K562 (cell line): ENCODE results near the gene GPR3. TPM values are rescaled to one million over a fixed set of nuclear protein-coding genes. Genes with fewer than 3 reads are reported as not detected.
A peak's percentile ranks its signal among the peaks of the same experiment; 100 is the strongest.

Experiments used
- ATAC-seq: fragments of 200-7000 bp; cut with Tn5 transposase; 3 replicates; pipeline ENCODE4 v1.9.1; 2020; ENCODE audit warnings: moderate library complexity
- BruUV-seq: library from RNA; stranded (reverse); fragments of 400-500 nt; replicated peaks from 2 replicates; lab custom pipeline; 2021; lab: Mats Ljungman, UMichigan
- CTCF ChIA-PET: fragments of 300-600 bp; formaldehyde crosslinking; extraction: SDS; loops from one replicate; lab custom pipeline; 2021; ENCODE audit warnings: low intra/inter-chr PET ratio; lab: Yijun Ruan, JAX
- POLR2A ChIA-PET: fragments of 300-600, 350-650 bp; sonication (Branson Sonifier 250); formaldehyde crosslinking; extraction: SDS; loops from one replicate; lab custom pipeline; 2021; ENCODE audit warnings: antibody characterized with exemption, inconsistent platforms; lab: Yijun Ruan, JAX
- DNase-seq, 4 experiments: peaks; one replicate each; pipeline versions ENCODE4 v3.0.0 to v3.0.0-alpha.2; 2011 to 2018; ENCODE audit warnings: low spot score in 3 of 4, mixed read lengths in 3 of 4; ENCODE audit errors: extremely low read depth in 1 of 4
- FAIRE-seq: peaks from 2 replicates; lab custom pipeline; 2011; peaks lifted over from hg19 to GRCh38; lab: Jason Lieb, UNC
- H2AFZ ChIP-seq: 2 replicates; pipeline ENCODE4 v1.6.0; 2011; ENCODE audit warnings: low read depth, low read length, control low read depth, inconsistent platforms
- H3K27ac ChIP-seq: fragments of 200-600 bp; 3 replicates; pipeline ENCODE4 v1.8.0; 2011; ENCODE audit warnings: low read depth, mild to moderate bottlenecking, control low read depth, inconsistent platforms, low read length, moderate library complexity, mixed read lengths; ENCODE audit errors: extremely low read depth
- H3K27me3 ChIP-seq, 2 experiments: fragments of 300-600 bp in 1 of 2; 2 replicates in 1 of 2; 3 replicates in 1 of 2; pipeline versions ENCODE4 v1.6.0 to v1.8.0; 2011; ENCODE audit warnings: inconsistent platforms in 2 of 2, low read length in 2 of 2, mild to moderate bottlenecking in 1 of 2, mixed read lengths in 1 of 2, moderate library complexity in 1 of 2; ENCODE audit not compliant: control insufficient read depth in 2 of 2, insufficient read depth in 2 of 2
- H3K36me3 ChIP-seq: fragments of 300-600 bp; 3 replicates; pipeline ENCODE4 v1.8.0; 2011; ENCODE audit warnings: mild to moderate bottlenecking, low read length, inconsistent platforms; ENCODE audit not compliant: control insufficient read depth, insufficient read depth
- H3K4me1 ChIP-seq, 2 experiments: fragments of 200-600 bp in 1 of 2; replicated peaks in 1 of 2; 2 replicates in 1 of 2; 3 replicates in 1 of 2; pipeline versions ENCODE4 v1.5.1 to v1.8.0; 2011; ENCODE audit warnings: inconsistent platforms in 2 of 2, low read length in 2 of 2, mild to moderate bottlenecking in 1 of 2, mixed read lengths in 1 of 2, moderate library complexity in 1 of 2; ENCODE audit not compliant: control insufficient read depth in 2 of 2, insufficient read depth in 2 of 2
- H3K4me2 ChIP-seq: 2 replicates; pipeline ENCODE4 v1.6.1; 2011; ENCODE audit warnings: low read length, control low read depth, inconsistent platforms, mixed read lengths; ENCODE audit not compliant: insufficient read depth
- H3K4me3 ChIP-seq: fragments of 200-600 bp; sonication (generic), shearing (Covaris generic); 2 replicates; pipeline ENCODE4 v1.5.1; 2016; ENCODE audit warnings: control low read depth, inconsistent platforms
- H3K79me2 ChIP-seq: fragments of 200-600 bp; 3 replicates; pipeline ENCODE4 v1.8.0; 2011; ENCODE audit warnings: low read length, inconsistent platforms; ENCODE audit not compliant: control insufficient read depth, insufficient read depth
- H3K9ac ChIP-seq, 2 experiments: 2 replicates each; pipeline versions ENCODE4 v1.6.0 to v1.6.1; 2011; ENCODE audit warnings: low read depth in 2 of 2, low read length in 2 of 2, control low read depth in 1 of 2, inconsistent platforms in 1 of 2, mild to moderate bottlenecking in 1 of 2, mixed read lengths in 1 of 2; ENCODE audit not compliant: insufficient read depth in 1 of 2
- H3K9me1 ChIP-seq: one replicate; pipeline ENCODE4 v1.6.0; 2011; ENCODE audit warnings: inconsistent platforms, mild to moderate bottlenecking, low read length, moderate library complexity; ENCODE audit not compliant: control insufficient read depth, insufficient read depth
- H3K9me3 ChIP-seq: replicated peaks from 2 replicates; pipeline ENCODE4 v1.5.1; 2011; ENCODE audit warnings: low read depth, low read length, inconsistent platforms; ENCODE audit not compliant: control insufficient read depth, insufficient read depth
- H4K20me1 ChIP-seq: replicated peaks from 2 replicates; pipeline ENCODE4 v1.6.1; 2011; ENCODE audit warnings: low read length, inconsistent platforms, mixed read lengths; ENCODE audit not compliant: control insufficient read depth, insufficient read depth
- POLR2B ChIP-seq: fragments of 450-650 bp; IDR thresholded peaks from 2 replicates; pipeline ENCODE4 v1.6.1; 2018; ENCODE audit warnings: low read depth; ENCODE audit not compliant: partially characterized antibody
- SNIP1 ChIP-seq: fragments of 450-650 bp; IDR thresholded peaks from 2 replicates; pipeline ENCODE4 v1.7.1; 2017; ENCODE audit warnings: low read depth, mild to moderate bottlenecking
- TBP ChIP-seq: optimal IDR thresholded peaks from 2 replicates; pipeline ENCODE3; 2011; ENCODE audit warnings: low read depth, low read length, improper control_type of control experiment
- TRIM24 ChIP-seq, 2 experiments: fragments of 450-650 bp; IDR thresholded peaks; 2 replicates each; pipeline ENCODE4 v1.6.1; 2016
- ZEB2 ChIP-seq: fragments of 450-650 bp; IDR thresholded peaks from 2 replicates; pipeline ENCODE4 v1.6.1; 2016
- ZNF175 ChIP-seq: fragments of 200-800 bp; sonication (Bioruptor generic); IDR thresholded peaks from 2 replicates; pipeline ENCODE4 v1.6.1; 2016; ENCODE audit warnings: low read depth, mild to moderate bottlenecking, missing genetic modification characterization, missing compliant biosample characterization
- ZNF239 ChIP-seq: fragments of 250-450 bp; sonication (Bioruptor Pico); IDR thresholded peaks from 2 replicates; pipeline ENCODE4 v1.4.0; 2020; ENCODE audit warnings: mild to moderate bottlenecking
- WGBS: fragments of 100-300 bp; shearing (Covaris generic); methylation state at CpG from one replicate; pipeline ENCODE4 v1.1.6; 2016; ENCODE audit warnings: low coverage, mixed read lengths; ENCODE audit not compliant: insufficient coverage; ENCODE audit errors: missing lambda C conversion rate; 5-methylcytosine and 5-hydroxymethylcytosine counted together
- in situ Hi-C: fragments of 300-500 bp; cut with MboI; formaldehyde crosslinking; loops from 4 replicates; pipeline ENCODE4 v1.15.0; 2018; ENCODE audit warnings: inconsistent platforms, mixed read lengths
- intact Hi-C: fragments of 100-400 bp; cut with micrococcal nuclease; formaldehyde crosslinking; loops from 2 replicates; pipeline ENCODE4 v1.14.2; 2022
- polyA plus RNA-seq, 8 experiments: library from polyadenylated mRNA; depleted of rRNA in 4 of 8; stranded (reverse) in 5 of 8; unstranded in 3 of 8; fragments of >200 nt; fragmentation: Nextera tagmentation in 2 of 8; fragmentation: Illumina TruSeq in 1 of 8; extraction: Ambion mirVana in 2 of 8; extraction: Trizol in 1 of 8; gene quantifications; 2 replicates each; pipeline versions ENCODE4 v1.2.1 to v1.2.3, GENCODE V29; 2011 to 2014; ENCODE audit warnings: inconsistent platforms in 1 of 8, missing spikeins in 1 of 8
- total RNA-seq, 7 experiments: library from RNA; depleted of rRNA in 6 of 7; stranded (reverse); fragments of >200 nt in 6 of 7; fragmentation: Illumina TruSeq in 2 of 7; extraction: Trizol in 2 of 7; gene quantifications; 2 replicates each; pipeline versions ENCODE4 v1.2.1 to v1.2.3, GENCODE V29; 2011 to 2021; ENCODE audit warnings: low replicate concordance in 1 of 7
- TF ChIP-seq, protein P1 (sequence below): sonication (generic); formaldehyde crosslinking; IDR thresholded peaks from 2 replicates; pipeline ENCODE4 v1.8.0; 2022; ENCODE audit warnings: missing genetic modification reagents, mild to moderate bottlenecking, borderline replicate concordance
- TF ChIP-seq, protein P2 (sequence below): fragments of 450-650 bp; IDR thresholded peaks from 2 replicates; pipeline ENCODE4 v1.6.1; 2017; ENCODE audit warnings: mild to moderate bottlenecking, moderate library complexity

Gene GPR3
- total and polyA plus RNA-seq, 9 of the 15 experiments (the other 6 are each of a cell fraction or from before 2014, with no cell fraction given) = 0.24 to 11.5 (median 3.7) TPM

DNA sequence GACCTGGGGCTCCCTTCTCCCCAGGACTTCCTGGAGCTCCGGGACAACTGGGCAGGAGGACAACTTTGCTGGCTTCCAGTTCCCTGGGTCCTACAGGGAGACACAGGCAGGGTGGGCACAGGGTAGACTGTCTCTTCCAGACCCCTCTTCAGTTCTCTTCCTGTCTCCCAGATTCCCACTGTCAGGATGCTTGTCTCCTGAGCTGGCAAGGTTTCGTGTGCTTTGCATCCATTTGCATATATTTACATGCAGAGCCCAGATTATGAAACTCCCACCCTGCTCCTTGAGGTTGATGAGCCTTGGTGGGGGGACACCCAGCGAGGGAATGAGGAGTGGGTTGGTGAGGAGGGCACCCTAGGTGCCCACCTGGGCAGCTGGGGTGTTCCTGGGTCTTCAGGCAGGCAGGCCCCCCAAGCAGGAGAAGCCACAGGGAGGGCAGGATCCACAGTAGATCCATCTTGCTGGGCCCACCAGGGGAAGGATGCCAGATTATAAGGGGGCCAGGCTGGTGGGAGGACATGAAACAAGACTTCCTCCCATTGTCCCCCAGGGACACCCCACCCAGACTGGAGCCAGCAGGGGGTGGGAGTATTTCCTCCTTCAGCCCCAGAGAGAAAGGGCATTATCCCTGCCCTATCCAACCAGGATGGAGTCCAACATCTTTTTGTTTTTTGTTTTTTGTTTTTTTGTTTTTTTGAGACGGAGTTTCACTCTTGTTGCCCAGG lies 17.9 kb upstream of the GPR3 start, which contains the start of gene FCN3:
Gene FCN3, minus strand, starts transcription at position 463 of the 725 bp plus-strand sequence. Its CDS starts 6 bp downstream, at position 457.
- 27% methylated on average over 4 of the region's 4 CpGs for WGBS
- ChIA-PET CTCF (no interaction called here), POLR2A (interaction anchor here (1.2 kb wide), 1 partner anchor 9 kb away, joined by 5 read pairs; no protein-coding TSS in a partner anchor)
- peak within 1 kb of the TSS in 1 of 2 experiments; percentile 38; a peak in 1 of 4 replicates for H3K9ac ChIP-seq
- no peak within 1 kb of the TSS for H3K4me2 ChIP-seq
- H3K36me3 ChIP-seq = no peaks in the 10 kb centered on the region
- DNase-seq (no peak), ATAC-seq (no peak), FAIRE-seq (no peak)
- no peak within 1 kb of the TSS for H3K27ac ChIP-seq
- in situ Hi-C loops (no loop called here), intact Hi-C loops (loop anchor here (5.0 kb wide), 1 partner anchor 72 kb away; no protein-coding TSS in a partner anchor)
- no peak for TF ChIP-seq ZEB2
- H2AFZ ChIP-seq = no peak within 1 kb of the TSS
- no peaks in the 10 kb centered on the region for H3K79me2 ChIP-seq
- peaks cover 4 to 29% of the 10 kb centered on the region in 2 experiments; a peak in 4 of 5 replicates for H3K4me1 ChIP-seq
- no peaks in the 10 kb centered on the region for H4K20me1 ChIP-seq
- H3K9me1 ChIP-seq = no peaks in the 10 kb centered on the region
- no peaks in the 10 kb centered on the region for H3K9me3 ChIP-seq
- BruUV-seq = no TSS peak
- H3K27me3 ChIP-seq = no peaks in the 10 kb centered on the region
- H3K4me3 ChIP-seq = no peak within 1 kb of the TSS

DNA sequence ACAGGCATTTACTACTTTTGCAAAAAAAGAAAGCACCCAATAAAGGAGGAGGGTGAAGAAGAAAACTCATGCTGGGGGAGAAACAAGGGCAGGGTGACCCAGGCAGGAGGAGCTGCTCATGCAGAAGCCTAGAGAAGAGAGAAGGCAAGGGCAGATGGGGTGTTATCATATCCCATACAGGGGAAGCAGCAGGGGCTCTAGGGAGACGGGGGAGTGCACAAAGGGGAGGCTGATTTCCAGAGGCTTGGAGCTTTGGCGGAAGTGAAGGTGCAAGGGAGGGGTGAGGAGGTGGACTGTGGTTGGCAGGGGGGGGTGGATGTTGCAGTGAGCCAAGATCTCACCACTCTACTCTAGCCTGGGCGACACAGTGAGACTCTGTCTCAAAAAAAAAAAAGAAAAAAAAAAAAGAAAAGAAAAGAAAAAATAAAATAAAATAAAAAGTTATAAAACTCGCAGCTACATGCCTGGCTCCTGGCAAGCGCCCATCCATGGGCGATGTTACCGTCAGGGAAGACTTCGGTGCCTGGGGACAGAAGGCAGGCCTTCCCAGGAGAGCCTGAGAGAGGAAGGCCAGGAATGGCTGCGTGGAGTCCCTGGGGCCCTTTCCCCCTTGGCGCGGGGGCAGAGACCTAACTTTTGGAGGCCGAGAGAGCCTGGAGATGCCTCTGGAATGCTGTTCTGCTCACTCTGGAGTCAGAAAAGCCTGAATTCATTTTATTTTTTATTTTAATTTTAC lies 14.5 kb upstream of the GPR3 start:
- Histone ChIP-seq H3K27ac (no peak overlapping the region), H3K9ac (peak overlapping the region in 1 of 2 experiments; percentile 85; a peak in 2 of 4 replicates), H3K27me3 (no peaks in the 10 kb centered on the region), H4K20me1 (no peaks in the 10 kb centered on the region; the same call in 1 of the 2 replicates), H3K36me3 (no peaks in the 10 kb centered on the region), H3K9me3 (no peaks in the 10 kb centered on the region), H3K79me2 (no peaks in the 10 kb centered on the region), H3K4me1 (peaks cover 4 to 37% of the 10 kb centered on the region in 2 experiments; a peak in 4 of 5 replicates), H3K9me1 (no peaks in the 10 kb centered on the region), H2AFZ (peak overlapping the region; percentile 20), H3K4me2 (no peak overlapping the region), H3K4me3 (no peak overlapping the region)
- no TSS peak for BruUV-seq
- ATAC-seq (peak; percentile 50), DNase-seq (peak; percentile 57 to 82 (median 70)), FAIRE-seq (peak; percentile 74)
- intact Hi-C loops (no loop called here), in situ Hi-C loops (no loop called here)
- WGBS = 68% methylated on average over 12 of the region's 12 CpGs
- ChIA-PET CTCF (interaction anchor here (0.7 kb wide), 1 partner anchor 78 kb away, joined by 3 read pairs; no protein-coding TSS in a partner anchor), POLR2A (interaction anchor here (0.5 to 1.1 kb wide), 3 partner anchors 10 to 928 kb away, joined by 3 to 6 read pairs (median 3); no protein-coding TSS in a partner anchor)
- TF ChIP-seq ZNF175 (CRISPR knock-in tag) (no peak), TRIM24 (IDR thresholded peaks at IDR 0.05) (no peak), POLR2B (no peak), TBP (peak; percentile 44), ZNF239 (CRISPR knock-in tag) (no peak), SNIP1 (no peak)
- TF ChIP-seq, protein P1, sequence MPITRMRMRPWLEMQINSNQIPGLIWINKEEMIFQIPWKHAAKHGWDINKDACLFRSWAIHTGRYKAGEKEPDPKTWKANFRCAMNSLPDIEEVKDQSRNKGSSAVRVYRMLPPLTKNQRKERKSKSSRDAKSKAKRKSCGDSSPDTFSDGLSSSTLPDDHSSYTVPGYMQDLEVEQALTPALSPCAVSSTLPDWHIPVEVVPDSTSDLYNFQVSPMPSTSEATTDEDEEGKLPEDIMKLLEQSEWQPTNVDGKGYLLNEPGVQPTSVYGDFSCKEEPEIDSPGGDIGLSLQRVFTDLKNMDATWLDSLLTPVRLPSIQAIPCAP = no peak
- TF ChIP-seq, protein P2, sequence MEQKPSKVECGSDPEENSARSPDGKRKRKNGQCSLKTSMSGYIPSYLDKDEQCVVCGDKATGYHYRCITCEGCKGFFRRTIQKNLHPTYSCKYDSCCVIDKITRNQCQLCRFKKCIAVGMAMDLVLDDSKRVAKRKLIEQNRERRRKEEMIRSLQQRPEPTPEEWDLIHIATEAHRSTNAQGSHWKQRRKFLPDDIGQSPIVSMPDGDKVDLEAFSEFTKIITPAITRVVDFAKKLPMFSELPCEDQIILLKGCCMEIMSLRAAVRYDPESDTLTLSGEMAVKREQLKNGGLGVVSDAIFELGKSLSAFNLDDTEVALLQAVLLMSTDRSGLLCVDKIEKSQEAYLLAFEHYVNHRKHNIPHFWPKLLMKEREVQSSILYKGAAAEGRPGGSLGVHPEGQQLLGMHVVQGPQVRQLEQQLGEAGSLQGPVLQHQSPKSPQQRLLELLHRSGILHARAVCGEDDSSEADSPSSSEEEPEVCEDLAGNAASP = no peak
